Measurements from ENCODE around the gene RAD51B.

The RAD51B gene

DNA sequence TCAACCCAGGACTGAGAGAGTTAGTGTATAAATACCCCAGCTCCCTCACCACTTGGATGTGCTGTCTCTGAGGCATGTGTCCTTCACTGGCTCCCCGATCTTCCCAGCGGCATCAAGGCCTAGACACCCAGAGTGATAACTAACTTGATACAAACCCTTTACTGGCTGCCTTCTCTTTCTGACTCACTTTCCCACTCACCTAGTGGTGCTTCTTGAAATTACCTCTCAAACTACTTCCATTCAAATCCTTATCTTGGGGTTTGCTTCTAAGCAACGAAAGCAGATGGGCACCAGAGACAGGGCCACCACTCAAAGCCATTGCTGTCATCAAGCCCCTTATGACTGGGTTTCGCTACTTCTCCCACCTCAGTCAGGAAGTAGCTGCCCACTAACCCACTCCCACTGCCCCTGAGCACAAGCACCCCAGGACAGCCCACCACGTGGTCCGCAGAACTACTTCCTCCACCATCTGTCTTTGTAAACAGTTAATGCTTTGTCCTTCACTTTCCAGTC lies 956.1 kb downstream of the RAD51B start:
- DNase-seq = peak; percentile 16

GRCh38 chr14:68777644-68778043 lies 958.1 kb downstream of the RAD51B start:
- DNase-seq = no peak

All from OCI-M1 (cell line).